HG03097 (cell line): Measurements from ENCODE around the gene AJAP1.
"Not testable (repeated sequence)": the region's sequence is repeated elsewhere in the genome, so short reads cannot be mapped to it uniquely, and the experiment has no call there.

Source experiments
- ATAC-seq: cut with Tn5 transposase; IDR thresholded peaks from one replicate; pipeline ENCODE4 v1.9.1; 2021; ENCODE audit not compliant: unreplicated experiment, low FRiP score

Gene AJAP1

GRCh38 chr1:4656533-4657140 is 2.2 kb downstream of the AJAP1 start:
- ATAC-seq = no peak

DNA sequence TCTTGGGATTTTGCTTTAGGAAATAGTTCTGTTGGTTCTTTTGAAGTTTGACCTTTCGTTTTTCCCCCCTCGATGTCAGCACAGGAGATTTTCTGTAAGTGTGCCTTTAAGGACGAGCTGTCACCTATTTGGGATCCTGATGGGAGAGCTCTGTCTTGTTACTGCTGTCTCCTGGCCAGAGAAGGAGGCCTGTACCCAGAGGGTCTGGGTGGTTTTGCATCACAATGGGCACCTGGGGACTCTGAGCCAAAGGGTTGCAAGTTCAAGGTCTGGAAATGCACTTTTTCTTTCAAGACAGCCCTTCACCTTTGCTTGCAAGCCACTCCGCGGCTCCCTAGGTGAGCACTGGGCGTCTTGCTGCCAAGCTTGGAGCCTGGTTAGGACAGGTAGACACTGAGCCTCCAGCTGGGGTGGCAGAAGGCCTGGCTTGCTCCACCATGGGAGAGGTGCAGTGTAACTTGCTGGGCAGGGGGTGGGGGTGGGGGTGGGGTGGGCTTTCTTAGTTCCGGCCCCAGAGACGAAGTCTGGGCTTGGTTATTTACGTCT is 2.9 kb downstream of the AJAP1 start:
- ATAC-seq = no peak

DNA sequence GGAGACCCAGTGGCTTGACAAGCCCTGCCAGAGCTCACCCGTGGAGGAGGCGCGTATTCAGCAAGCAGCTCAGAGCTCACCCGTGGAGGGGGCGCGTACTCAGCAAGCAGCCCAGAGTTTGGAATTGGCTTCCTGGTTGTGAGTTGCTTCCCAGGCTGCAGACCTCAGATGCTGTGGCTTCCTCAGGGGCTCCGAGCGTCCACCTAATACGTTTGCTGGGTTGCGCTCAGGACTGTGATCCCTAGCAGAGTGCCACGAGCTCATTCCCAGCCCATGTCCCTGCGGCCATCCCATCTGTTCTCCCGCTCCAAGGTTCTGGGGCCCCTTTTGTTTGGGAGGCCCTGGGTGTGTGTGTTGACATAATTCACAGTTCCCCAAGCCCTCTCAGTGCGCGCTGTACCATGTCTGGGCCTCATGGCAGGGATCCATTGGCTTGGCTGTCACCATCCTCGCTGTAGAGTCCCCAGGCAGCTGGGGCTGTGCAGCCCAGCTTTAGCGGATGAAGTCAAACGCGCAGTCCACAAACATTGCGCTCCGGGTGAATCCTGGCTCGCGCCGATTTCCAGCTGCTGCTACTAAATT is 3.6 kb downstream of the AJAP1 start:
- ATAC-seq = no peak

DNA sequence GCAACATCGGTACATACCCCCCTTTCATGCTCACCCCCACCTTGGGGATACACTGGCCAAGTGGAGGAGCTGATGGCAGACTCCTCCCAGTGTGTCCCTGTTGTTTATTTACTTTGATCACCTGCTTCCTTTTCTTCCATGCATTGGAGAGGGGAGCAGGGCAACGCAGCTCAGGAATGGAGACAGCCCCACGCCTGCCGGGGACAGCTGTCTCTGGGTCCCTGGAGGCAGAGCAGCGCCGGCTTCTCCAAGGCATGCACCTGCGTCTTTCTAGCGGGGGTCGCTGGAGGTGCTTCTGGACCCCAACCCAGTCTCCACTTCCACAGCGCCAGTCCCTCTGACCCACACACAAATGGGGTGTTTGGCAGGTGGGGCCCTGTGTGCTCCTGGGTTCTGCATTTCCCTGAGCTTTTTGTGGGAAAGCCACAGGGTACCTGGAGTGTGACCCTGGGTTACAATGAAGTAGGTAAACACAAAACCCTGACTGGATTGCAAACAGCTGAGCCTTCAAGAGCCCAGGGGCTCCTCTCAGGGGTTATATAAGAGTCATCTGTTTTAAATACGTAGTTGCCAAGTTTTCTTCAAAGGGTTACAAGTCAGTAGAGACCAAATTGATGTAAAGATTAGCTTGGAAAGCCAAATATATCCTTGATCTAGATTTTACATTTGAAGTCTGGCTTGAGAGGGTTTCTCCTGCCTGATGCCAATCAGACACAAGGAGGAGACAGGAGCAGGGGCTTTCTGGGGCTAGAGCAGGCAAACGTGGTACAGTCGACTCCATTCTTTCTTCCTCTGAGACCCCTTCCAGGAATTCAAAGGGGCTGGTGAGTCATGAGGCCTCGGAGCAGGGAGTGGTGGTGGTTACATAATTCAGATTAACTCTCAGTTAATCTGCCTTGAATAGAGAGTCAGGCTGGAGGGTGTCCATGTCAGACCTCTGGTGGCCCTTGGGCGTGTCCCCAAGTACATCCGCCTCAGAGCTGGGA is 4.5 kb downstream of the AJAP1 start:
- ATAC-seq = no peak

DNA sequence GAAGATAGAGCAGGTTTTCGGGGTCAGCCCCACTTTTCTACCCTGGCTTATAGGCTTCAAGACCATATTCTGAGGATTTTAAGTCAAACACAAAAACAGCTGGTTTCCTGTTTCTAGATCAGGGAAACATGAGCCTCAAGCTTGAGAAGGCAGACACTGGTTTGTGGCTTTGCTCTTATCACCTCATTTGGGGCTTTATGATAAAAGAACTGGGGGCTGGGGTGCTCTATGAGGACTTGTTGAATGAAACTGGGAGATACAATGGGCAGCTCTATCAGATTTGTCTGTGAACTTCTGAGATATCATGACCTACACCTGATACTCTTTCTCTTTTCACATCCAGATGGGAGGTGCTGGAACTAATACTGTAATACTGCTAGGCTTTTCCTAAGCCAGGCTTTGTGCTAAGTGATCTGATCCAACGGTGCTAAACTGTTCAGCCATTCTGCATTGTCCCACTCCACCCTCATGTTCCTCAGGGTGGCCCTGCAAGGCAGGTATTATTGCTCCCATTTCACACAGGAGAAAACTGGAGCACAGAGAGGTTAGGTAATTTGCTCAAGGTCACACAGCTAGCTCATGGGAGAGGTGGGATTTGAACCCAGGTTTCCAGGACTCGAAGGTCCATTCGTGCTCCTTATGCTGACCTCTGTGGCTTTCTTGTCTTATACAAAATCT is 6.6 kb downstream of the AJAP1 start:
- ATAC-seq = no peak

- ATAC-seq = no peak
Observed at GRCh38 chr1:4661595-4661917, 7.1 kb downstream of the AJAP1 start.

DNA sequence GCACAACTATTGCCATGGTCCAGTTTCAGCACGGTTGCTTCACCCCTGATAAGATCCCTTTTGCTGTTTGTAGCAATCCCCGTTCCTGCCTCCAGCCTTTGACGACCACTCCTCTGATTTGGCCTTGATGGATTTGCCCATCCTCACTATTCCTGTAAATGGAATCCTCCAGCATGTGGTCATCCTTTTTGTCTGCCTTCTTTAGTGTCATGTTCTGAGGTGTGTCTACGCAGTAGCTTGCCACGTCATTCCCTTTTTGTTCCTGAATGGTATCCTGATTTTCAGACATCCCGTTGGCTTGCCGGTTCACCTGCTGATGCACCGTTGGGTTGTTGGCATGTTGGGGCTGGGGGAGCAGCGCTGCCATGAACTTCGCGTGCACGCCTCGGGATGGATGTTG is 7.8 kb downstream of the AJAP1 start:
- no peak for ATAC-seq

DNA sequence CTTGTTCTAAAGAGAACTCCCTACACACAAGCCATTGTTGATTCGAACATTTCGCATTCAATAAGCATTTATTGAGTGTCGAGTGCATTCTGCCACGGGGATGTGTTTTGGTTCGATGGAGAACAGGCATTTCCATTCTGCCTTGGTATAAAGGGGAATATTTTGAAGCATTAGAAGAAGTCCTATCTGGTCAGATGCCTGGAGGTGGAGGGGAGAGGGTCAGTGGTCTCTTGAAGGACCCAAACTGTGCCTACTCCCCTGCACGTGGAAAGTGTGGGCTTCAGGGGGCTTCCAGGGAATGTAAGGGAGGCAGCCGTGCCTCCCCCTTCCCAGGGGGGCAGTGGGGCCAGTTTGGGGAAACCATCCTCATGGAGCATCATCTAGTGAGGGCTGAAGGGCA is 8.3 kb downstream of the AJAP1 start:
- ATAC-seq = no peak

DNA sequence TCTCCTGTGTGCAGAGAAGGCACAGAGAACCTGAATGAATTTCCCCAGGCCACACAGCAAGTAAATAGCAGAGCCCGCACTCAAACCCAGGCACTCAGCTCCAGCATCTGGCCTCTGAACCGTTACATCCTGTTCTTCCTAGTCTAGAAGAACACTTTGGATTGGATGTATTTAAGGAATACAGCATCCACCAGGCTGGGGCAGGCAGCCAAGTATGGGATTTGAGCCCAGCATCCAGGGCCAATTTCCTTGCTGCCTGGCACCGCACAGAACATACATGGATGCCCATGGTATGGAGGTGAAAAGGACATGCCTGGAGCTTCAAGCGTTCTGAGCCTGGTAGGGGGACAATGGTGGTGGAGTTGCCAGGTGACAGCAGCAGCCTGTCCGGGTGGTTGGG is 9.7 kb downstream of the AJAP1 start:
- ATAC-seq = no peak

DNA sequence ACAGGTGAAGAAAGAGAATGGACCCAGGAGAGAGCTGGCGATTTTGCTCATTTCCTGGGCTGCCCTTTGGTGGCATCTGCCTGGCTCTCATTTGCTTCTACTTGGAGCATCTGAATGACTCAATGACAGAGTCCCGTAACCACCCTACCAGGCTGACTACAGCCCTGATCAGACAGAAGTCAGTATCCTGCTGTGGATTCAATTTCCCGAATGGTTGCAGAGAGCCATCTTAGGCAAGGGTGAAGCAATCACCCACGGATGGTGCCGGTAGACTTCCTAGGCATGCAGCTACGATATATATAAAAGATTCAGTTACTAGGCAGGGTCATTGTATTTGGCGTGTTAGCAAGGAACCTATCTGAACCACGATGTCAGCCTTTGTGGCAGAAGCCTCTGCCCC is 10.2 kb downstream of the AJAP1 start:
- no peak for ATAC-seq

DNA sequence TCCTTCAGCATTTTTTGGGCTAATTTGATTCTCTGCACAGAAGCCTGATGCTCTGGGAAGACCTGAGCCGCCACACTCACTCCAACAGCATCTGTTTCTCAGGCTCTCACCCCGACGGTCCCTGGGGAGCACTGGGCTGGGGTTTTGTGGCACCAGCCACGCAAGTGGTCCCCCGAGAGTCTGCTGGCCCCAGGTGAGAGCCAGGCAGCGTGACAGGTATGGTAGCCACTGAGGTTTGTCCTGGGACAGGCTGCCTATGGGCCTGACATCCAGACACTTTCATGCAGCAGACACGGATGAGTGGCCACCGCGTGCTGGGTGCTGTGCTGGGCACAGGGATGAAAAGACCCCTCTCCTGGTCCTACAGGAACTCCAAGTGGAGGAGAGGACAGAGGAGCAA is 11.0 kb downstream of the AJAP1 start:
- ATAC-seq = no peak

GRCh38 chr1:4666683-4667082 is 12.3 kb downstream of the AJAP1 start:
- ATAC-seq = not testable (repeated sequence)

- ATAC-seq = no peak
Observed at GRCh38 chr1:4668743-4669700, 14.6 kb downstream of the AJAP1 start.

DNA sequence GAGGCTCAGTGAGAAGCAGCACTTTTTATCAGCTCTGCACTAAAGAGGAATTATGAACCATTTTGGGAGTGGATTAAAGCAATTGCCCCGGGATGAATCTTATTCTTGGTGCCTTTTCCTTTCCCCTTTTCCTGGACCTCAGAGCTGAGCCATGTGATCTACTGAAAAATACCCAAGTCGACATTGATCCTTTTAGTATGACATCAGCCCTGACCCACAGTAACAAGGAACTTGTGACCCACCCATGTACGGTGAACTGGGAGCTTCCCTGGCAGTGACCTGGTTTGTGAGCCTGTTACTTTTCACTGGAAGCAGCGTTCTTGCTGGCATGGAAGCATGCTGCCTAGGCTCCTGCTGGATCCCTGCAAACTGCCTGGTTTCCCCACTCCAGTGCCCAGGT is 15.9 kb downstream of the AJAP1 start:
- no peak for ATAC-seq

GRCh38 chr1:4671828-4672227 is 17.4 kb downstream of the AJAP1 start:
- no peak for ATAC-seq

DNA sequence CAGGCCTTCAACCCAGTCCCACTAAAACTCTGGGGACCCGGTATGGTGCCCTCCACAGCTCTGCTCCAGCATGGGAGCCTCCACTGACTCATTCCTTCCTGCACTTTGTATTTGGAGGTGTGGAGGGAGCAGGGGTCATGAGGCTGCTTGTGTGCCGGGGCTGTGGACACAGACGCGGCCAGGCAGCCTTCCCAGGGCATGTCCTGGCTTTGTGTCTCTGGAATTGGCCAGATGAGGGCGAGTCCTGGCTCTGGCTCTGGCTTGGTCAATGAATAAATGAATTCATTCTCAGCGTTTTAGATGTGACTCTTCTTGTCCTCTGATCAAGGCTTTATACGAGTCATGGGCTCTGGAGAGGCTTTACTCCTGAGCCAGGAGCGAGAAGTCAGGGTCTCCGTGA is 19.1 kb downstream of the AJAP1 start:
- ATAC-seq = no peak

DNA sequence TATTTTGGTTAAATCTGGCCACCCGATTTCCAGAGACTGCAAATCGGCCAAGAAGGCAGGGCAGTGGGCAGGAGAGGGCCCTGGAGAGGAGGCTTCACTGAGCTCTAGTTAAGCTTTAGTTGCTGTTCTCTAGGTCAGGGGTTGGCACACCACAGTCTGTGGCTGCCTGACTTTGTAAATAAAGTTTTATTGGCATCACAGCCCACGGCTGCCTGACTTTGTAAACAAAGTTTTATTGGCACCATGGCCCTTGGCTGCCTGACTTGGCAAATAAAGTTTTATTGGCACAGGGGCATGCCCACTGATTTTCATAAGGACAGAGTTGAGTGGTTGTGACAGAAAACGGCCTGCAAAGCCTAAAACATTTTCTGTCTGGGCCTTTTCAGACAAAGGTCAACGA is 19.7 kb downstream of the AJAP1 start:
- ATAC-seq = no peak

- no peak for ATAC-seq
Observed at GRCh38 chr1:4674676-4675075, 20.3 kb downstream of the AJAP1 start.

DNA sequence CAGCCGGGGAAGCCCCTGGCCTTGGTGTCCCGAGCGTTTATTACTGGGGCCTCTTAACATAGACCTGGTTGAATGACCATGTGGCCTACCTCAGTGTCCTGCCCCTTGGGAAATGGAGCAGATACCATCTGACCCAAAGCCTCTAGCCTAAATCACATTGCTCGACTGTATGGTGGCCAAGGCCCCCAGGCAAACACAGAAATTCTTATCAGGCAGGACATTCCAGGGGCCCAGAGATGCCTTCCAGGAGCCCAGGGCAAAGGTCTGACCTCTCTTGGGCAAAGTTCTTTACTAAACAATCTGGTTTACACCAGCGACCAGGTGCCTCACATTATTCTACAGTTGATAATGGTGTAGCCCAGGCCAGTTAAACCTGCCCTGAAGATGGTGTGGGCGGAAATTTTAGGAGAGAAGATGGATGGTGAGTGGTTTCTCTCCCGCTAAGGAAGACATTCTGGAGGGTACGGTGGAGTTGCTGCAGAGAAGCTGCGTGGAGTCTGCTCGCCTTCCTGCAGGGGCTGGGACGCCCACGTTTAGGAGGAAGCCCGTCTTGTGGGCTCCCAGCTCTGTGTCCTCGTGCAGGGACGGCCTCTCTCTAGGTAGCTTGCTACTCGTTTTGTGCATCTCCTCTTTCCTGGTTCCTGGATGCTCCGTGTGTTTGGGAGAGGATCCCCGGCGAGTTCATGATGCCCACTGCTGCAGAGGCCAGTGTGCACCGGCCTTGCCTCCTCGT is 21.2 kb downstream of the AJAP1 start:
- ATAC-seq = no peak
